ENCODE results near the gene EIF1B.

GRCh38 chr3:40306336-40306735 is 3.2 kb upstream of the EIF1B start:
- no peak for TF ChIP-seq CTCF (IDR thresholded peaks at IDR 0.05 in 2 of 3, conservative IDR thresholded peaks at IDR 0.05 in 1 of 3; ENCODE audit: borderline replicate concordance in 1 of 3, insufficient read depth in 1 of 3, low read depth in 2 of 3, low read length in 2 of 3)
- TF ChIP-seq POLR2A (IDR thresholded peaks at IDR 0.05; ENCODE audit: borderline replicate concordance, extremely low read depth, insufficient read depth, insufficient read length): no peak
- no peak for TF ChIP-seq POLR2AphosphoS5 (IDR thresholded peaks at IDR 0.05; ENCODE audit: low read depth, low read length)
- TF ChIP-seq JUND (IDR thresholded peaks at IDR 0.05): no peak
